Kidney epithelial cell (primary cell): ENCODE measurements around the gene LRP2. TPM values are rescaled to one million over a fixed set of nuclear protein-coding genes. Genes with fewer than 3 reads are reported as not detected.
A peak's percentile ranks its signal among the peaks of the same experiment; 100 is the strongest.

Source experiments
- DNase-seq: peaks from one replicate; pipeline ENCODE4 v3.0.0-alpha.2; 2010; ENCODE audit warnings: low read depth
- H3K27me3 ChIP-seq: 2 replicates; pipeline ENCODE4 v1.6.0; 2011; ENCODE audit warnings: low read length; ENCODE audit not compliant: control insufficient read depth, insufficient read depth
- H3K36me3 ChIP-seq: 2 replicates; pipeline ENCODE4 v1.5.1; 2011; ENCODE audit warnings: low read length; ENCODE audit not compliant: control insufficient read depth, insufficient read depth
- H3K4me3 ChIP-seq: 2 replicates; pipeline ENCODE4 v1.5.1; 2011; ENCODE audit warnings: low read depth, mild to moderate bottlenecking, control low read depth, low read length
- CTCF ChIP-seq: IDR thresholded peaks from 2 replicates; pipeline ENCODE4 v1.5.1; 2011; ENCODE audit warnings: mild to moderate bottlenecking, moderate library complexity, low read length, control low read depth, inconsistent platforms; ENCODE audit not compliant: insufficient read depth, poor library complexity, severe bottlenecking
- total RNA-seq: library from RNA; depleted of rRNA; stranded (reverse); fragments of >200 nt; gene quantifications from 2 replicates; pipeline ENCODE4 v1.2.3, GENCODE V29; 2015

Gene LRP2
- total RNA-seq, 1 donor from 2014 or later = 1.4 TPM

GRCh38 chr2:169104848-169105247 lies 257.5 kb downstream of the LRP2 start:
- no peak for TF ChIP-seq CTCF
- no peaks in the 10 kb centered on the region for H3K36me3 ChIP-seq
- peaks cover 7% of the 10 kb centered on the region for H3K27me3 ChIP-seq
- no peak for DNase-seq
- no peak overlapping the region for H3K4me3 ChIP-seq

GRCh38 chr2:169095621-169096105 lies 266.7 kb downstream of the LRP2 start:
- Histone ChIP-seq H3K4me3 (no peak overlapping the region), H3K27me3 (no peaks in the 10 kb centered on the region), H3K36me3 (no peaks in the 10 kb centered on the region)
- TF ChIP-seq CTCF = no peak
- peak; percentile 82 for DNase-seq

GRCh38 chr2:169094676-169095075 lies 267.7 kb downstream of the LRP2 start:
- TF ChIP-seq CTCF = no peak
- Histone ChIP-seq H3K4me3 (no peak overlapping the region), H3K36me3 (no peaks in the 10 kb centered on the region), H3K27me3 (no peaks in the 10 kb centered on the region)
- no peak for DNase-seq

- DNase-seq = no peak
- TF ChIP-seq CTCF = no peak
- H3K27me3 ChIP-seq = no peaks in the 10 kb centered on the region
- no peaks in the 10 kb centered on the region for H3K36me3 ChIP-seq
- H3K4me3 ChIP-seq = no peak overlapping the region
These were observed 268.8 kb downstream of the LRP2 start for GRCh38 chr2:169093535-169093934.

- no peak for TF ChIP-seq CTCF
- Histone ChIP-seq H3K27me3 (no peaks in the 10 kb centered on the region), H3K36me3 (no peaks in the 10 kb centered on the region), H3K4me3 (no peak overlapping the region)
- DNase-seq = peak; percentile 45
These were observed 270.4 kb downstream of the LRP2 start for GRCh38 chr2:169091761-169092519.

GRCh38 chr2:169091256-169091655 lies 271.1 kb downstream of the LRP2 start:
- H3K4me3 ChIP-seq = no peak overlapping the region
- no peaks in the 10 kb centered on the region for H3K36me3 ChIP-seq
- DNase-seq = no peak
- H3K27me3 ChIP-seq = no peaks in the 10 kb centered on the region
- no peak for TF ChIP-seq CTCF
